RCC 7860 (cell line): ENCODE measurements around the gene PLXNC1.

ENCODE experiments used
- DNase-seq: peaks from one replicate; pipeline ENCODE4 v3.0.0-alpha.2; 2015; ENCODE audit warnings: low spot score
- FAIRE-seq: peaks from 2 replicates; lab custom pipeline; 2012; peaks lifted over from hg19 to GRCh38; lab: Jason Lieb, UNC

PLXNC1 gene

GRCh38 chr12:94228488-94228907, 80.1 kb downstream of the PLXNC1 start:
- FAIRE-seq (no peak), DNase-seq (no peak)

- FAIRE-seq (no peak), DNase-seq (no peak)
Observed at GRCh38 chr12:94229902-94230301, 81.5 kb downstream of the PLXNC1 start.

GRCh38 chr12:94230357-94230905, 82.1 kb downstream of the PLXNC1 start:
- FAIRE-seq (no peak), DNase-seq (no peak)

GRCh38 chr12:94231709-94232108, 83.3 kb downstream of the PLXNC1 start:
- FAIRE-seq = no peak
- DNase-seq = no peak

GRCh38 chr12:94235848-94236247, 87.5 kb downstream of the PLXNC1 start:
- DNase-seq = no peak
- no peak for FAIRE-seq

- FAIRE-seq = no peak
Observed at GRCh38 chr12:94239332-94239993, 91.1 kb downstream of the PLXNC1 start.

GRCh38 chr12:94240171-94240570, 91.8 kb downstream of the PLXNC1 start:
- no peak for DNase-seq

More at GRCh38 chr12:94239332-94239993, 91.1 kb downstream of the PLXNC1 start:
- DNase-seq = no peak

GRCh38 chr12:94242901-94243300, 94.5 kb downstream of the PLXNC1 start:
- DNase-seq = no peak
- FAIRE-seq = no peak

More at GRCh38 chr12:94240171-94240570, 91.8 kb downstream of the PLXNC1 start:
- no peak for FAIRE-seq

GRCh38 chr12:94244165-94245133, 96.1 kb downstream of the PLXNC1 start:
- FAIRE-seq (no peak), DNase-seq (no peak)

- no peak for FAIRE-seq
- DNase-seq = no peak
Observed at GRCh38 chr12:94245631-94246383, 97.4 kb downstream of the PLXNC1 start.

GRCh38 chr12:94247246-94247645, 98.9 kb downstream of the PLXNC1 start:
- no peak for DNase-seq
- FAIRE-seq = no peak

- DNase-seq = no peak
- no peak for FAIRE-seq
Observed at GRCh38 chr12:94248582-94248981, 100.2 kb downstream of the PLXNC1 start.

- DNase-seq = no peak
- no peak for FAIRE-seq
Observed at GRCh38 chr12:94250130-94250529, 101.8 kb downstream of the PLXNC1 start.

GRCh38 chr12:94254270-94254669, 105.9 kb downstream of the PLXNC1 start:
- FAIRE-seq (no peak), DNase-seq (no peak)

GRCh38 chr12:94255006-94255405, 106.6 kb downstream of the PLXNC1 start:
- no peak for FAIRE-seq

GRCh38 chr12:94255428-94255827, 107.1 kb downstream of the PLXNC1 start:
- DNase-seq = no peak
- FAIRE-seq = no peak

More at GRCh38 chr12:94255006-94255405, 106.6 kb downstream of the PLXNC1 start:
- no peak for DNase-seq

- FAIRE-seq = no peak
- no peak for DNase-seq
Observed at GRCh38 chr12:94258593-94258992, 110.2 kb downstream of the PLXNC1 start.

- FAIRE-seq = no peak
Observed at GRCh38 chr12:94260017-94260416, 111.6 kb downstream of the PLXNC1 start.

GRCh38 chr12:94260717-94261116, 112.3 kb downstream of the PLXNC1 start:
- FAIRE-seq = no peak
- no peak for DNase-seq

More at GRCh38 chr12:94260017-94260416, 111.6 kb downstream of the PLXNC1 start:
- no peak for DNase-seq

GRCh38 chr12:94261119-94261518, 112.7 kb downstream of the PLXNC1 start:
- DNase-seq (no peak), FAIRE-seq (no peak)

- DNase-seq = no peak
- FAIRE-seq = no peak
Observed at GRCh38 chr12:94261786-94262185, 113.4 kb downstream of the PLXNC1 start.
